ENCODE data around the gene DUSP3. TPM values are rescaled to one million over a fixed set of nuclear protein-coding genes. Genes with fewer than 3 reads are reported as not detected.
A peak's percentile ranks its signal among the peaks of the same experiment; 100 is the strongest.
"Not testable (repeated sequence)": the region's sequence is repeated elsewhere in the genome, so short reads cannot be mapped to it uniquely, and the experiment has no call there.

The DUSP3 gene
- polyA plus RNA-seq, 4 donors: 31.1 to 88.6 (median 72.2) TPM

DNA sequence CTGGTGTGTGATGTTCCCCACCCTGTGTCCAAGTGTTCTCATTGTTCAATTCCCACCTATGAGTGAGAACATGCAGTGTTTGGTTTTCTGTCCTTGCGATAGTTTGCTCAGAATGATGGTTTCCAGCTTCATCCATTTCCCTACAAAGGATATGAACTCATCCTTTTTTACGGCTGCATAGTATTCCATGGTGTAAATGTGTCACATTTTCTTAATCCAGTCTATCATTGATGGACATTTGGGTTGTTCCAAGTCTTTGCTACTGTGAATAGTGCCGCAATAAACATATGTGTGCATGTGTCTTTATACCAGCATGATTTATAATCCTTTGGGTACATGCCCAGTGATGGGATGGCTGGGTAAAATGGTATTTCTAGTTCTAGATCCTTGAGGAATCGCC is 13.9 kb upstream of the DUSP3 start:
- H3K27ac ChIP-seq (ENCODE audit: low read depth in 1 of 3, low read length in 2 of 3); H3K27me3 ChIP-seq (ENCODE audit: control insufficient read depth in 3 of 3, insufficient read depth in 3 of 3, low read length in 3 of 3); H3K4me3 ChIP-seq (ENCODE audit: low read depth in 1 of 3, low read length in 3 of 3); H3K36me3 ChIP-seq (ENCODE audit: control insufficient read depth in 3 of 3, insufficient read depth in 2 of 3, low read depth in 1 of 3, low read length in 3 of 3); H3K4me1 ChIP-seq (ENCODE audit: control insufficient read depth in 3 of 3, insufficient read depth in 2 of 3, low read depth in 1 of 3, low read length in 2 of 3); DNase-seq; H3K9me3 ChIP-seq (ENCODE audit: control insufficient read depth in 2 of 2, insufficient read depth in 1 of 2, low read depth in 1 of 2, low read length in 1 of 2); FAIRE-seq: not testable (repeated sequence)
- WGBS, 3 donors: 84 to 94% (median 86%) methylated on average over 4 of the region's 4 CpGs

DNA sequence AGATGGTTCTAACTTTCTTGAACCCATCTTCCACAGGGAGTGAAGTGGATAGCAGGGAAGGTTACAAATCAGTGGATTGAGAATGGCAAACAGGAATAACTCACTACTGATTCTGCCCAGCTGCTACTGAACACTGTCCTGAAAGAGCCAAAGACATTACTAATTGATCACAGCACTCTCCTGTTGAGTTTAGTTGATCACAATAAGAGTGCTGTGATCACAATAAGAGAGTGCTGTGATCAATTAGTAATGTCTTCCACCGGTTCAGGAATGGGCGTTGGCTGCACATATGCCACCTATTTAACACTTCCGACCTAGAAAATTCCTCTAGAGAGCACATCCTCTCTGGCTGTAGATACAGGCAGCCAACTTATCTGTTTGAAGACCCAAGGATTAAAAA is 12.8 kb upstream of the DUSP3 start:
- DNase-seq (peak; percentile 65 to 78), FAIRE-seq (no peak)
- Histone ChIP-seq H3K4me3 (ENCODE audit: low read depth in 1 of 3, low read length in 3 of 3) (no peak overlapping the region), H3K9me3 (ENCODE audit: control insufficient read depth in 2 of 2, insufficient read depth in 1 of 2, low read depth in 1 of 2, low read length in 1 of 2) (no peaks in the 10 kb centered on the region), H3K27ac (ENCODE audit: low read depth in 1 of 3, low read length in 2 of 3) (no peak overlapping the region), H3K27me3 (ENCODE audit: control insufficient read depth in 3 of 3, insufficient read depth in 3 of 3, low read length in 3 of 3) (no peaks in the 10 kb centered on the region), H3K4me1 (ENCODE audit: control insufficient read depth in 3 of 3, insufficient read depth in 2 of 3, low read depth in 1 of 3, low read length in 2 of 3) (peaks cover 0 to 6% (median 0%) of the 10 kb centered on the region in 3 donors), H3K36me3 (ENCODE audit: control insufficient read depth in 3 of 3, insufficient read depth in 2 of 3, low read depth in 1 of 3, low read length in 3 of 3) (no peaks in the 10 kb centered on the region)
- 7 to 19% (median 13%) methylated on average over 3 of the region's 3 CpGs for WGBS, 3 donors

DNA sequence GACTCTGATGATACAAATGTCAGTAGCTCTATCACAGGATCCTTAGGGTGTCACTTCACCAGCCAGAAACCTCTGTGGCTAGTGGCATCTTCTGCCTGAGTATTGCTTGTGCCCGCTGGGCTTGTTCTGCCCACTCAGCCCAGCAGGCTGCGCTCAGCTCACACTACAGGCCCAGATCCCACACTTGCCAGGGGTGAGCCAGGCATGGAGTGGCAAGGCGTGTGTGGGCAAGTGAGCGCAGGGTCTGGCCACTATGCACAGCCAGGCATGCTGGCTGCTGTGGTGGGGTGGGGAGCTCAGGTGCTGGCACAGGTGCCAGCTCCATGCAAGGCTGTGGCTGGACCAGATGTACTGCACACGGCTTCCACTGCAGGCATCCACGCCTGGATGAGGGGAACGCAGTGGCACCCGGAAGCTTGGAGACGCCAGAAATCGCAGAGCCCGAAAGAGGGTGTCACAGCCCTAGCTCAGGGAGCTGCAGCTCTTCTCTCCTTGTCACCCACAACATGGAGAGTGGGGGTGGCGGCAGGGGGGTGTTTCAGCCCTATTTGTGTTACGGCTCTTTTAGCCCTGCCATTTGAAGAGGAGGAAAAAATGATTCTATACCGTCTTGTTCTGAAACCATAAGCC is 11.6 kb upstream of the DUSP3 start:
- Histone ChIP-seq H3K4me1 (ENCODE audit: control insufficient read depth in 3 of 3, insufficient read depth in 2 of 3, low read depth in 1 of 3, low read length in 2 of 3) (peaks cover 0 to 6% (median 0%) of the 10 kb centered on the region in 3 donors), H3K27me3 (ENCODE audit: control insufficient read depth in 3 of 3, insufficient read depth in 3 of 3, low read length in 3 of 3) (no peaks in the 10 kb centered on the region), H3K4me3 (ENCODE audit: low read depth in 1 of 3, low read length in 3 of 3) (no peak overlapping the region), H3K36me3 (ENCODE audit: control insufficient read depth in 3 of 3, insufficient read depth in 2 of 3, low read depth in 1 of 3, low read length in 3 of 3) (no peaks in the 10 kb centered on the region), H3K27ac (ENCODE audit: low read depth in 1 of 3, low read length in 2 of 3) (no peak overlapping the region), H3K9me3 (ENCODE audit: control insufficient read depth in 2 of 2, insufficient read depth in 1 of 2, low read depth in 1 of 2, low read length in 1 of 2) (no peaks in the 10 kb centered on the region)
- 73 to 86% (median 84%) methylated on average over 14 of the region's 14 CpGs for WGBS, 3 donors
- FAIRE-seq (no peak), DNase-seq (peak in 1 of 2 donors; percentile 50)

DNA sequence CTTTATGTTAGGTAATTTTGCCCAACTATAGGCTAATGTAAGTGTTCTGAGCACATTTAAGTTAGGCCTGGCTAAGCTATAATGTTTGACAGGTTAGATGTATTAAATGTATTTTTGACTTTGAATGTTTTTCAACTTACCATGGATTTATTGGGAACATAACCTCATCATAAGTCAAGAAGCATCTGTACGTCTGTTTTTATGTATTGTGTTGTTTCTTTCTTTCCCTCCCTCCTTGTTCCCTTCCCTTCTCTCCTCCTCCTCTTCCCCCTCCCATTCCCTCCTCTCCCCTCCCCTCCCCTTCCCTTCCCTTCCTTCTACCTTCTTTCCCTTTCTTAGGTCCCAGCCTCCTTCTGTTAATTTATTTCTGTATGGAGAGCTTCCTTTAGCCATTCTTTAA is 10.7 kb upstream of the DUSP3 start:
- no peaks in the 10 kb centered on the region for H3K36me3 ChIP-seq (ENCODE audit: control insufficient read depth in 3 of 3, insufficient read depth in 2 of 3, low read depth in 1 of 3, low read length in 3 of 3)
- no peak overlapping the region for H3K4me3 ChIP-seq (ENCODE audit: low read depth in 1 of 3, low read length in 3 of 3)
- H3K9me3 ChIP-seq (ENCODE audit: control insufficient read depth in 2 of 2, insufficient read depth in 1 of 2, low read depth in 1 of 2, low read length in 1 of 2): no peaks in the 10 kb centered on the region
- WGBS, 3 donors: 88 to 100% (median 92%) methylated on average over 1 of the region's 1 CpG
- peaks cover 0 to 6% (median 0%) of the 10 kb centered on the region in 3 donors for H3K4me1 ChIP-seq (ENCODE audit: control insufficient read depth in 3 of 3, insufficient read depth in 2 of 3, low read depth in 1 of 3, low read length in 2 of 3)
- no peak for FAIRE-seq
- DNase-seq: no peak
- no peak overlapping the region for H3K27ac ChIP-seq (ENCODE audit: low read depth in 1 of 3, low read length in 2 of 3)
- H3K27me3 ChIP-seq (ENCODE audit: control insufficient read depth in 3 of 3, insufficient read depth in 3 of 3, low read length in 3 of 3): no peaks in the 10 kb centered on the region

DNA sequence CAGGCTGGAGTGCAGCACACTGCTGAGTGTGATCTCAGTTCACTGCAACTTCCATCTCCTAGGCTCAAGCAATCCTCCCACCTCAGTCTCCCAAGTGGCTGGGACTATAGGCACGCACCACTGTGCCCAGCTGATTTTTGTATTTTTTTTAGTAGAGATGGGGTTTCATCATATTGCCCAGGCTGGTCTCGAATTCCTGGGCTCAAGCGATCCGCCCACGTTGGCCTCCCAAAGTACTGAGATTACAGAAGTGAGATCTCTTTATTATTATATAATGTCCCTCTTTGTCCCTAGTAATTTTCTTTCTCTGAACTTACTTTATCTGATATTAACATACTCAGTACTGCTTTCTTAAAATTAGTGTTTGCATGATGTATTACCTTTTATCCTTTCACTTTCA is 9.8 kb upstream of the DUSP3 start:
- no peaks in the 10 kb centered on the region for H3K36me3 ChIP-seq (ENCODE audit: control insufficient read depth in 3 of 3, insufficient read depth in 2 of 3, low read depth in 1 of 3, low read length in 3 of 3)
- FAIRE-seq (no peak), DNase-seq (no peak)
- peaks cover 0 to 3% (median 0%) of the 10 kb centered on the region in 3 donors for H3K27me3 ChIP-seq (ENCODE audit: control insufficient read depth in 3 of 3, insufficient read depth in 3 of 3, low read length in 3 of 3)
- no peaks in the 10 kb centered on the region for H3K9me3 ChIP-seq (ENCODE audit: control insufficient read depth in 2 of 2, insufficient read depth in 1 of 2, low read depth in 1 of 2, low read length in 1 of 2)
- no peak overlapping the region for H3K27ac ChIP-seq (ENCODE audit: low read depth in 1 of 3, low read length in 2 of 3)
- H3K4me1 ChIP-seq (ENCODE audit: control insufficient read depth in 3 of 3, insufficient read depth in 2 of 3, low read depth in 1 of 3, low read length in 2 of 3): peaks cover 0 to 6% (median 0%) of the 10 kb centered on the region in 3 donors
- H3K4me3 ChIP-seq (ENCODE audit: low read depth in 1 of 3, low read length in 3 of 3): no peak overlapping the region
- WGBS, 3 donors: 71 to 81% (median 78%) methylated on average over 5 of the region's 5 CpGs

DNA sequence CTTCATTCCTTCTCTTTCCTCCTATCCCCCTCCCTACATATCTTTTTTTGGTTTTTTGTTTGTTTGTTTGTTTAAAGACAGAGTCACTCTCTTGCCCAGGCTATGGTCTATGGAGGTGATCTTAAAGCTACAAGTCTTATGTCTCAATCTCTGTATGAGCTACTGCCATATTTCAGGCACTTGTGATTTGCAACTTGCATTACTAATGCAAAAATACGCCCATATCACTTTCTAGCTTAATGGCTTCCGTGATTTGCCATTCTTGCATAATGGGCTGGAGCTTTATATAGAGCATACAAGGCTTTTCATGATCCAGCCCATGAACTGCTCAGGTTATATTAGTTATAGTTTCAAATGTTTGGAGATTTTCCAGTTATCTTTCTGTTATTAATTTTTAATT is 9.0 kb upstream of the DUSP3 start:
- H3K4me1 ChIP-seq (ENCODE audit: control insufficient read depth in 3 of 3, insufficient read depth in 2 of 3, low read depth in 1 of 3, low read length in 2 of 3): peaks cover 0 to 6% (median 0%) of the 10 kb centered on the region in 3 donors

DNA sequence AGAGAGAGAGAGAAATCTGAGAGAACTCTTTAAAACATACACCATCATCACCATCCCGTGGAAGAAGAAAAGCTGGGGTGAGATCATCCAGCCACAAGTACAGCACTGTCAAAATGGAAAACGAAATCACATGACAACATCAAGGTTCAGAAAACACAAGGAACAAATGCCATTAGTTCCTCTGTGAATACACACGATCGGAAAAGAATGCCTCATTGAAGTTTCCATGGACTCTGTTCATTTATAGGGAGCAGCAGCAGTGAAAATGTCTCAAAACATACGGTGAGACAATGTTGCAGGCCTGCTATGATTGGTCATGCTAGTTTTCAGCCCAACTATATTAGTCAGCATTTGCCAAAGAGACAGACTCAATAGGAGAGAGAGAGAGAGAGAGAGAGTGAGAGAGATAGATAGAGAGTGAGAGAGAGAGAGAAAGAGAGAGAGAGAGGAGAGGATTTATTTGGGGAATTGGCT is 5.9 kb upstream of the DUSP3 start:
- no peak overlapping the region for H3K4me3 ChIP-seq (ENCODE audit: low read depth in 1 of 3, low read length in 3 of 3)
- H3K27ac ChIP-seq (ENCODE audit: low read depth in 1 of 3, low read length in 2 of 3): no peak overlapping the region
- WGBS, 3 donors: 49 to 62% (median 55%) methylated on average over 5 of the region's 5 CpGs
- H3K9me3 ChIP-seq (ENCODE audit: control insufficient read depth in 2 of 2, insufficient read depth in 1 of 2, low read depth in 1 of 2, low read length in 1 of 2): no peaks in the 10 kb centered on the region
- no peak for FAIRE-seq
- no peaks in the 10 kb centered on the region for H3K36me3 ChIP-seq (ENCODE audit: control insufficient read depth in 3 of 3, insufficient read depth in 2 of 3, low read depth in 1 of 3, low read length in 3 of 3)
- DNase-seq: no peak
- peaks cover 2 to 6% (median 3%) of the 10 kb centered on the region in 3 donors for H3K4me1 ChIP-seq (ENCODE audit: control insufficient read depth in 3 of 3, insufficient read depth in 2 of 3, low read depth in 1 of 3, low read length in 2 of 3)
- peaks cover 0 to 22% (median 4%) of the 10 kb centered on the region in 3 donors for H3K27me3 ChIP-seq (ENCODE audit: control insufficient read depth in 3 of 3, insufficient read depth in 3 of 3, low read length in 3 of 3)

More for the DNA sequence above, 9.0 kb upstream of the DUSP3 start:
- 60 to 81% (median 72%) methylated on average over 2 of the region's 2 CpGs for WGBS, 3 donors
- H3K27me3 ChIP-seq (ENCODE audit: control insufficient read depth in 3 of 3, insufficient read depth in 3 of 3, low read length in 3 of 3): peaks cover 0 to 9% (median 4%) of the 10 kb centered on the region in 3 donors
- H3K27ac ChIP-seq (ENCODE audit: low read depth in 1 of 3, low read length in 2 of 3): no peak overlapping the region
- H3K4me3 ChIP-seq (ENCODE audit: low read depth in 1 of 3, low read length in 3 of 3): no peak overlapping the region
- H3K36me3 ChIP-seq (ENCODE audit: control insufficient read depth in 3 of 3, insufficient read depth in 2 of 3, low read depth in 1 of 3, low read length in 3 of 3): no peaks in the 10 kb centered on the region
- H3K9me3 ChIP-seq (ENCODE audit: control insufficient read depth in 2 of 2, insufficient read depth in 1 of 2, low read depth in 1 of 2, low read length in 1 of 2): no peaks in the 10 kb centered on the region
- no peak for FAIRE-seq
- DNase-seq: no peak

DNA sequence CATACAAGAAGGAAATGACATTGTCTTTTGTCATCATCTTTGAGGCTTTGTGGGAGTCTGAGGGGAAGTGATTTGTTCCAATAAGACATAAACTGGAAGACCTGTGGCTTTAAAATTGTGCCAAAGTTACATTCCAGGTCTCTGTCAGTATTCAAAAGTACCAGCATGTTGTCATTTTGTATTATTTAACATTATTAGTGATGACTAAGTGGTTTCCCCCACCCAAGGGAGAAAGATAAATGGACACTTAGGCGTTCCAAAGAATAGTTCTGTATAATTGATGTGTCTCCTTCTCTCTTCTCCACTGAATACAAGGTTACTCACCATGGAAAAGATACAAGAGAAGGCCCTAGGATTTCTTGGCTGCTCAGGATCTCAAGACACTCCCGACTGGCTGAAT is 5.3 kb upstream of the DUSP3 start:
- no peak for FAIRE-seq
- H3K4me3 ChIP-seq (ENCODE audit: low read depth in 1 of 3, low read length in 3 of 3): no peak overlapping the region

More for the DNA sequence above, 5.3 kb upstream of the DUSP3 start:
- peaks cover 0 to 26% (median 4%) of the 10 kb centered on the region in 3 donors for H3K27me3 ChIP-seq (ENCODE audit: control insufficient read depth in 3 of 3, insufficient read depth in 3 of 3, low read length in 3 of 3)
- no peaks in the 10 kb centered on the region for H3K9me3 ChIP-seq (ENCODE audit: control insufficient read depth in 2 of 2, insufficient read depth in 1 of 2, low read depth in 1 of 2, low read length in 1 of 2)
- H3K4me1 ChIP-seq (ENCODE audit: control insufficient read depth in 3 of 3, insufficient read depth in 2 of 3, low read depth in 1 of 3, low read length in 2 of 3): peaks cover 3 to 12% (median 4%) of the 10 kb centered on the region in 3 donors
- WGBS, 3 donors: 75 to 79% (median 77%) methylated on average over 2 of the region's 2 CpGs
- no peak overlapping the region for H3K27ac ChIP-seq (ENCODE audit: low read depth in 1 of 3, low read length in 2 of 3)
- H3K36me3 ChIP-seq (ENCODE audit: control insufficient read depth in 3 of 3, insufficient read depth in 2 of 3, low read depth in 1 of 3, low read length in 3 of 3): no peaks in the 10 kb centered on the region
- no peak for DNase-seq
